Breast epithelium (tissue), 3 donors: ENCODE measurements around the gene TMEM202.

ENCODE experiments used
- CTCF ChIP-seq, 3 donors: fragments of 450-650 bp; IDR thresholded peaks; one replicate each; pipeline ENCODE4 v1.5.1; 2016 to 2017; ENCODE audit warnings: antibody characterized with exemption in 3 of 3, mild to moderate bottlenecking in 3 of 3, moderate library complexity in 3 of 3
- POLR2A ChIP-seq: fragments of 450-650 bp; IDR thresholded peaks from one replicate; pipeline ENCODE4 v1.6.1; 2016; ENCODE audit warnings: antibody characterized with exemption, mild to moderate bottlenecking, moderate library complexity

GRCh38 chr15:72354496-72354895, 43.6 kb upstream of the TMEM202 start:
- TF ChIP-seq CTCF (IDR thresholded peaks at IDR 0.05) (no peak), POLR2A (no peak)
